ENCODE results near the gene HIRA. TPM values are rescaled to one million over a fixed set of nuclear protein-coding genes. Genes with fewer than 3 reads are reported as not detected.

The HIRA gene
- total RNA-seq, 1 donor from 2014 or later, result 43.3 TPM

GRCh38 chr22:19404676-19405075, 26.9 kb downstream of the HIRA start:
- H3K4me1 Mint-ChIP-seq (ENCODE audit: unreplicated experiment), result peaks cover 3% of the 10 kb centered on the region
- peaks cover 16% of the 10 kb centered on the region for H3K36me3 Mint-ChIP-seq
- DNase-seq (ENCODE audit: extremely low spot score, unreplicated experiment), result no peak
- H3K4me3 Mint-ChIP-seq, result no peak overlapping the region
- TF ChIP-seq CTCF (conservative IDR thresholded peaks at IDR 0.05), result no peak
- H3K27me3 Mint-ChIP-seq, result no peaks in the 10 kb centered on the region
- H3K9me3 Mint-ChIP-seq, result no peaks in the 10 kb centered on the region
- no peak overlapping the region for H3K27ac Mint-ChIP-seq

- Mint-ChIP-seq H3K9me3 (no peaks in the 10 kb centered on the region), H3K4me3 (no peak overlapping the region), H3K4me1 (ENCODE audit: unreplicated experiment) (peaks cover 2% of the 10 kb centered on the region), H3K27me3 (no peaks in the 10 kb centered on the region), H3K27ac (no peak overlapping the region), H3K36me3 (peaks cover 12% of the 10 kb centered on the region)
- TF ChIP-seq CTCF (conservative IDR thresholded peaks at IDR 0.05), result no peak
- DNase-seq (ENCODE audit: extremely low spot score, unreplicated experiment), result no peak
Observed at GRCh38 chr22:19402642-19403191, 28.8 kb downstream of the HIRA start.

- no peak overlapping the region for H3K27ac Mint-ChIP-seq
- no peaks in the 10 kb centered on the region for H3K4me1 Mint-ChIP-seq (ENCODE audit: unreplicated experiment)
- no peaks in the 10 kb centered on the region for H3K9me3 Mint-ChIP-seq
- DNase-seq (ENCODE audit: extremely low spot score, unreplicated experiment), result no peak
- H3K4me3 Mint-ChIP-seq, result no peak overlapping the region
- peaks cover 7% of the 10 kb centered on the region for H3K36me3 Mint-ChIP-seq
- no peaks in the 10 kb centered on the region for H3K27me3 Mint-ChIP-seq
- TF ChIP-seq CTCF (conservative IDR thresholded peaks at IDR 0.05), result no peak
Observed at GRCh38 chr22:19401483-19401882, 30.1 kb downstream of the HIRA start.

- H3K9me3 Mint-ChIP-seq, result no peaks in the 10 kb centered on the region
- no peaks in the 10 kb centered on the region for H3K4me1 Mint-ChIP-seq (ENCODE audit: unreplicated experiment)
- no peak overlapping the region for H3K27ac Mint-ChIP-seq
- no peak for DNase-seq (ENCODE audit: extremely low spot score, unreplicated experiment)
- H3K4me3 Mint-ChIP-seq, result no peak overlapping the region
- H3K27me3 Mint-ChIP-seq, result no peaks in the 10 kb centered on the region
- H3K36me3 Mint-ChIP-seq, result peaks cover 7% of the 10 kb centered on the region
- no peak for TF ChIP-seq CTCF (conservative IDR thresholded peaks at IDR 0.05)
Observed at GRCh38 chr22:19400881-19401280, 30.7 kb downstream of the HIRA start.

- DNase-seq (ENCODE audit: extremely low spot score, unreplicated experiment), result no peak
- Mint-ChIP-seq H3K4me3 (no peak overlapping the region), H3K36me3 (peaks cover 9% of the 10 kb centered on the region), H3K27ac (no peak overlapping the region), H3K9me3 (no peaks in the 10 kb centered on the region), H3K4me1 (ENCODE audit: unreplicated experiment) (no peaks in the 10 kb centered on the region), H3K27me3 (no peaks in the 10 kb centered on the region)
- TF ChIP-seq CTCF (conservative IDR thresholded peaks at IDR 0.05), result no peak
Observed at GRCh38 chr22:19398652-19399051, 32.9 kb downstream of the HIRA start.

GRCh38 chr22:19398206-19398605, 33.3 kb downstream of the HIRA start:
- TF ChIP-seq CTCF (conservative IDR thresholded peaks at IDR 0.05), result no peak
- no peaks in the 10 kb centered on the region for H3K9me3 Mint-ChIP-seq
- no peak for DNase-seq (ENCODE audit: extremely low spot score, unreplicated experiment)
- H3K36me3 Mint-ChIP-seq, result peaks cover 9% of the 10 kb centered on the region
- no peak overlapping the region for H3K27ac Mint-ChIP-seq
- H3K4me1 Mint-ChIP-seq (ENCODE audit: unreplicated experiment), result no peaks in the 10 kb centered on the region
- H3K4me3 Mint-ChIP-seq, result no peak overlapping the region
- H3K27me3 Mint-ChIP-seq, result no peaks in the 10 kb centered on the region
